Gastrocnemius medialis (tissue), 4 donors: Measurements from ENCODE around the gene SLC35E2B.
"Not testable (repeated sequence)": the region's sequence is repeated elsewhere in the genome, so short reads cannot be mapped to it uniquely, and the experiment has no call there.

Source experiments
- CTCF ChIP-seq, 5 experiments: fragments of 450-650 bp in 3 of 5; fragments of 200-600 bp in 2 of 5; sonication (generic) in 2 of 5; IDR thresholded peaks in 4 of 5; conservative IDR thresholded peaks in 1 of 5; 1 replicate in 4 of 5; 2 replicates in 1 of 5; pipeline ENCODE4 v1.5.1; 2016 to 2019; ENCODE audit warnings: antibody characterized with exemption in 5 of 5, mild to moderate bottlenecking in 3 of 5, moderate library complexity in 3 of 5
- POLR2A ChIP-seq, 2 donors: fragments of 450-650 bp; IDR thresholded peaks; one replicate each; pipeline ENCODE4 v1.6.1; 2017; ENCODE audit warnings: antibody characterized with exemption in 2 of 2, mild to moderate bottlenecking in 2 of 2, moderate library complexity in 2 of 2

GRCh38 chr1:1675218-1675617, 17.4 kb downstream of the SLC35E2B start:
- TF ChIP-seq CTCF (IDR thresholded peaks at IDR 0.05 in 4 of 5, conservative IDR thresholded peaks at IDR 0.05 in 1 of 5); POLR2A (IDR thresholded peaks at IDR 0.05): not testable (repeated sequence)
